HepG2 (cell line): ENCODE data around the gene DYNLT2B. TPM values are rescaled to one million over a fixed set of nuclear protein-coding genes. Genes with fewer than 3 reads are reported as not detected.

Experiments used
- ATAD3A ChIP-seq: sonication (generic); formaldehyde crosslinking; IDR thresholded peaks from 2 replicates; pipeline ENCODE4 v1.4.0; 2020; ENCODE audit warnings: missing genetic modification reagents
- BORCS8-MEF2B ChIP-seq: sonication (generic); formaldehyde crosslinking; IDR thresholded peaks from 2 replicates; pipeline ENCODE4 v1.8.0; 2022; ENCODE audit warnings: mild to moderate bottlenecking, missing genetic modification reagents
- DNMT1 ChIP-seq: sonication (generic); formaldehyde crosslinking; IDR thresholded peaks from 2 replicates; pipeline ENCODE4 v1.5.1; 2020; ENCODE audit warnings: mild to moderate bottlenecking, missing genetic modification reagents
- HDAC2 ChIP-seq: sonication (generic); formaldehyde crosslinking; IDR thresholded peaks from 2 replicates; pipeline ENCODE4 v1.4.0; 2020; ENCODE audit warnings: missing genetic modification reagents
- HOXA5 ChIP-seq: sonication (generic); formaldehyde crosslinking; IDR thresholded peaks from 2 replicates; pipeline ENCODE4 v1.4.0; 2020; ENCODE audit warnings: missing genetic modification reagents
- HOXA7 ChIP-seq: sonication (generic); formaldehyde crosslinking; IDR thresholded peaks from 2 replicates; pipeline ENCODE4 v1.8.1; 2022; ENCODE audit warnings: mild to moderate bottlenecking, missing genetic modification reagents, moderate library complexity
- MYNN ChIP-seq: sonication (generic); formaldehyde crosslinking; IDR thresholded peaks from 2 replicates; pipeline ENCODE4 v1.4.0; 2020; ENCODE audit warnings: mild to moderate bottlenecking, low read depth, missing genetic modification reagents
- SIN3A ChIP-seq: IDR thresholded peaks from 2 replicates; pipeline ENCODE4 v1.6.1; 2011; ENCODE audit warnings: low read depth, mild to moderate bottlenecking, control low read depth, low read length, borderline replicate concordance
- SPEN ChIP-seq: sonication (generic); formaldehyde crosslinking; IDR thresholded peaks from 2 replicates; pipeline ENCODE4 v1.5.1; 2020; ENCODE audit warnings: low read depth, mild to moderate bottlenecking, missing genetic modification reagents
- TOE1 ChIP-seq: sonication (generic); formaldehyde crosslinking; IDR thresholded peaks from 2 replicates; pipeline ENCODE4 v1.4.0; 2020; ENCODE audit warnings: mild to moderate bottlenecking, missing genetic modification reagents
- ZBTB33 ChIP-seq: sonication (generic); formaldehyde crosslinking; IDR thresholded peaks from 2 replicates; pipeline ENCODE4 v1.4.0; 2020; ENCODE audit warnings: missing genetic modification reagents
- ZNF326 ChIP-seq: sonication (generic); formaldehyde crosslinking; IDR thresholded peaks from 2 replicates; pipeline ENCODE4 v1.4.0; 2020; ENCODE audit warnings: missing genetic modification reagents, borderline replicate concordance
- ZNF414 ChIP-seq: sonication (generic); formaldehyde crosslinking; IDR thresholded peaks from 2 replicates; pipeline ENCODE4 v1.5.0; 2020; ENCODE audit warnings: missing genetic modification reagents
- ZNF431 ChIP-seq: sonication (generic); formaldehyde crosslinking; IDR thresholded peaks from 2 replicates; pipeline ENCODE4 v1.9.0; 2022; ENCODE audit warnings: missing genetic modification reagents, low read depth, mild to moderate bottlenecking, borderline replicate concordance
- ZNF547 ChIP-seq: sonication (generic); formaldehyde crosslinking; IDR thresholded peaks from 2 replicates; pipeline ENCODE4 v1.5.1; 2020; ENCODE audit warnings: mild to moderate bottlenecking, missing genetic modification reagents
- ZNF563 ChIP-seq: sonication (generic); formaldehyde crosslinking; IDR thresholded peaks from 2 replicates; pipeline ENCODE4 v1.8.0; 2022; ENCODE audit warnings: mild to moderate bottlenecking, moderate library complexity, missing genetic modification reagents
- ZNF646 ChIP-seq: sonication (generic); formaldehyde crosslinking; IDR thresholded peaks from 2 replicates; pipeline ENCODE4 v1.9.0; 2021; ENCODE audit warnings: mild to moderate bottlenecking, missing genetic modification reagents
- ZNF883 ChIP-seq: sonication (generic); formaldehyde crosslinking; IDR thresholded peaks from 2 replicates; pipeline ENCODE4 v1.5.1; 2020; ENCODE audit warnings: mild to moderate bottlenecking, missing genetic modification reagents; ENCODE audit errors: not compliant biosample characterization
- polyA plus RNA-seq, 8 experiments: library from polyadenylated mRNA; depleted of rRNA in 3 of 8; stranded (reverse) in 7 of 8; unstranded in 1 of 8; fragments of >200 nt; fragmentation: Illumina TruSeq in 4 of 8; extraction: Trizol in 4 of 8; gene quantifications; 2 replicates each; pipeline versions ENCODE4 v1.2.1 to v1.2.3, GENCODE V29; 2011 to 2016; ENCODE audit warnings: low read depth in 4 of 8, missing spikeins in 1 of 8, mixed read lengths in 1 of 8; ENCODE audit not compliant: insufficient read depth in 1 of 8
- total RNA-seq, 5 experiments: library from RNA; depleted of rRNA; stranded (reverse); fragments of >200 nt; fragmentation: Illumina TruSeq; extraction: Trizol; gene quantifications; 2 replicates each; pipeline ENCODE4 v1.2.3, GENCODE V29; 2016; ENCODE audit warnings: low read depth in 1 of 5

The DYNLT2B gene
- total and polyA plus RNA-seq, 2 of the 13 experiments (the other 11 are each of a cell fraction or from before 2014, with no cell fraction given), result 4.0 to 7.0 TPM

GRCh38 chr3:196317687-196318467 lies at the start of gene DYNLT2B (continued):
- TF ChIP-seq ZNF646 (CRISPR knock-in tag) (no peak), MYNN (CRISPR knock-in tag) (no peak), SIN3A (peak; percentile 85; the same call in 1 of the 2 replicates), ZNF563 (CRISPR knock-in tag) (peak; percentile 71; the same call in 1 of the 2 replicates), HOXA7 (CRISPR knock-in tag) (no peak), ZNF547 (CRISPR knock-in tag) (peak; percentile 75; the same call in 1 of the 2 replicates), ZBTB33 (CRISPR knock-in tag) (no peak), ATAD3A (CRISPR knock-in tag) (no peak), ZNF431 (CRISPR knock-in tag) (no peak), HOXA5 (peak; percentile 39; the same call in 1 of the 2 replicates), ZNF883 (CRISPR knock-in tag) (peak; percentile 91), TOE1 (CRISPR knock-in tag) (no peak), ZNF326 (no peak), HDAC2 (CRISPR knock-in tag) (no peak), SPEN (CRISPR knock-in tag) (peak; percentile 80), ZNF414 (CRISPR knock-in tag) (0 out of 2 replicates have a peak, but pooled peaks have one; percentile 17), DNMT1 (0 out of 2 replicates have a peak, but pooled peaks have one; percentile 43), BORCS8-MEF2B (CRISPR knock-in tag) (peak; percentile 60)
